HepG2 (cell line): ENCODE results near the gene LEP. TPM values are rescaled to one million over a fixed set of nuclear protein-coding genes. Genes with fewer than 3 reads are reported as not detected.

Source experiments
- ATAC-seq: fragments of 200-7000 bp; cut with Tn5 transposase; 3 replicates; pipeline ENCODE4 v1.9.1; 2020; ENCODE audit warnings: mild to moderate bottlenecking, moderate library complexity
- BruUV-seq: library from RNA; stranded (reverse); fragments of 400-500 nt; replicated peaks from 2 replicates; lab custom pipeline; 2021; lab: Mats Ljungman, UMichigan
- CTCF ChIA-PET: fragments of 300-600 bp; formaldehyde crosslinking; extraction: SDS; loops from one replicate; lab custom pipeline; 2021; ENCODE audit warnings: low total read pairs, inconsistent platforms, low intra/inter-chr PET ratio; lab: Yijun Ruan, JAX
- POLR2A ChIA-PET: fragments of 350-600 bp; sonication (Branson Sonifier 250); formaldehyde crosslinking; loops from one replicate; lab custom pipeline; 2020; ENCODE audit warnings: antibody characterized with exemption, inconsistent platforms; lab: Yijun Ruan, JAX
- DNase-seq: peaks from one replicate; pipeline ENCODE4 v3.0.0-alpha.2; 2015; ENCODE audit warnings: low spot score
- FAIRE-seq: peaks from 3 replicates; lab custom pipeline; 2011; peaks lifted over from hg19 to GRCh38; lab: Jason Lieb, UNC
- H2AFZ ChIP-seq: one replicate; pipeline ENCODE4 v1.6.1; 2011; ENCODE audit warnings: low read length, inconsistent platforms
- H3K27ac ChIP-seq: fragments of 300-600 bp; 3 replicates; pipeline ENCODE4 v1.8.0; 2011; ENCODE audit warnings: mixed run types, mild to moderate bottlenecking, mixed read lengths, low read length, inconsistent platforms; ENCODE audit not compliant: insufficient read depth; ENCODE audit errors: extremely low read length
- H3K27me3 ChIP-seq, 2 experiments: fragments of 200-600 bp in 1 of 2; 2 replicates in 1 of 2; 3 replicates in 1 of 2; pipeline versions ENCODE4 v1.6.0 to v1.8.0; 2011; ENCODE audit warnings: low read length in 2 of 2, mild to moderate bottlenecking in 2 of 2, moderate library complexity in 2 of 2, inconsistent platforms in 1 of 2; ENCODE audit not compliant: insufficient read depth in 2 of 2, control insufficient read depth in 1 of 2
- H3K36me3 ChIP-seq, 2 experiments: fragments of 200-600 bp in 1 of 2; replicated peaks in 1 of 2; 2 replicates in 1 of 2; 3 replicates in 1 of 2; pipeline versions ENCODE4 v1.5.1 to v1.8.0; 2011; ENCODE audit warnings: low read length in 2 of 2, inconsistent platforms in 1 of 2; ENCODE audit not compliant: insufficient read depth in 2 of 2, control insufficient read depth in 1 of 2
- H3K4me1 ChIP-seq: 2 replicates; pipeline ENCODE4 v1.5.1; 2012; ENCODE audit warnings: low read length, inconsistent platforms; ENCODE audit not compliant: insufficient read depth
- H3K4me2 ChIP-seq: 2 replicates; pipeline ENCODE4 v1.6.0; 2011; ENCODE audit warnings: low read depth, low read length, inconsistent platforms
- H3K4me3 ChIP-seq, 3 experiments: fragments of 200-600 bp in 1 of 3; sonication (generic), shearing (Covaris generic) in 1 of 3; replicated peaks in 1 of 3; 2 replicates each; pipeline ENCODE4 v1.5.1; 2011 to 2016; ENCODE audit warnings: low read length in 3 of 3, inconsistent platforms in 2 of 3, low read depth in 2 of 3, mild to moderate bottlenecking in 2 of 3, control low read depth in 1 of 3, mixed read lengths in 1 of 3; ENCODE audit not compliant: insufficient read depth in 1 of 3
- H3K79me2 ChIP-seq: one replicate; pipeline ENCODE4 v1.6.1; 2011; ENCODE audit warnings: low read length, inconsistent platforms; ENCODE audit not compliant: insufficient read depth
- H3K9ac ChIP-seq: 2 replicates; pipeline ENCODE4 v1.6.0; 2011; ENCODE audit warnings: mild to moderate bottlenecking, low read depth, low read length, inconsistent platforms; ENCODE audit not compliant: insufficient read depth
- H3K9me3 ChIP-seq: 2 replicates; pipeline ENCODE4 v1.5.1; 2012; ENCODE audit warnings: mild to moderate bottlenecking, low read length
- H4K20me1 ChIP-seq: 2 replicates; pipeline ENCODE4 v1.6.0; 2011; ENCODE audit warnings: inconsistent platforms, mild to moderate bottlenecking, low read length, moderate library complexity; ENCODE audit not compliant: insufficient read depth
- BORCS8-MEF2B ChIP-seq: sonication (generic); formaldehyde crosslinking; IDR thresholded peaks from 2 replicates; pipeline ENCODE4 v1.8.0; 2022; ENCODE audit warnings: mild to moderate bottlenecking, missing genetic modification reagents
- FOSL2 ChIP-seq: sonication (generic); formaldehyde crosslinking; IDR thresholded peaks from 2 replicates; pipeline ENCODE4 v1.4.0; 2020; ENCODE audit warnings: missing genetic modification reagents
- FOXA3 ChIP-seq: IDR thresholded peaks from 2 replicates; pipeline ENCODE4 v1.6.1; 2016; ENCODE audit warnings: missing genetic modification reagents, missing compliant biosample characterization
- FOXP1 ChIP-seq, 2 experiments: fragments of 450-650 bp in 1 of 2; IDR thresholded peaks; 2 replicates each; pipeline ENCODE4 v1.6.1; 2017 to 2018; ENCODE audit warnings: antibody characterized with exemption in 1 of 2
- GABPA ChIP-seq, 2 experiments: IDR thresholded peaks; 2 replicates each; pipeline ENCODE4 v1.6.1; 2011 to 2016; ENCODE audit warnings: low read depth in 2 of 2, low read length in 1 of 2, missing biosample characterization in 1 of 2, missing genetic modification characterization in 1 of 2
- GABPB1 ChIP-seq: IDR thresholded peaks from 2 replicates; pipeline ENCODE4 v1.6.1; 2016; ENCODE audit warnings: mild to moderate bottlenecking, missing genetic modification reagents, moderate library complexity, missing compliant biosample characterization
- MIER2 ChIP-seq: IDR thresholded peaks from 2 replicates; pipeline ENCODE4 v1.6.1; 2016; ENCODE audit warnings: missing biosample characterization, missing genetic modification reagents
- NFE2 ChIP-seq: sonication (generic); formaldehyde crosslinking; IDR thresholded peaks from 2 replicates; pipeline ENCODE4 v1.4.0; 2020; ENCODE audit warnings: missing genetic modification reagents
- PAX8 ChIP-seq: sonication (generic); formaldehyde crosslinking; IDR thresholded peaks from 2 replicates; pipeline ENCODE4 v1.8.0; 2022; ENCODE audit warnings: mild to moderate bottlenecking, missing genetic modification reagents, borderline replicate concordance
- RFX5 ChIP-seq: IDR thresholded peaks from 2 replicates; pipeline ENCODE4 v1.6.1; 2011; ENCODE audit warnings: low read depth, low read length, improper control_type of control experiment
- ZNF207 ChIP-seq: fragments of 450-650 bp; IDR thresholded peaks from 2 replicates; pipeline ENCODE4 v1.6.1; 2016; ENCODE audit warnings: antibody characterized with exemption, borderline replicate concordance
- ZNF644 ChIP-seq: IDR thresholded peaks from 2 replicates; pipeline ENCODE4 v1.6.1; 2016; ENCODE audit warnings: low read depth
- ZNF703 ChIP-seq: sonication (generic); formaldehyde crosslinking; IDR thresholded peaks from 2 replicates; pipeline ENCODE4 v1.5.1; 2020; ENCODE audit warnings: missing genetic modification reagents, mild to moderate bottlenecking, moderate library complexity, borderline replicate concordance
- ZNF747 ChIP-seq: sonication (generic); formaldehyde crosslinking; IDR thresholded peaks from 2 replicates; pipeline ENCODE4 v1.8.1; 2023; ENCODE audit warnings: missing genetic modification reagents, mild to moderate bottlenecking, borderline replicate concordance
- ZNF83 ChIP-seq: sonication (generic); formaldehyde crosslinking; IDR thresholded peaks from 2 replicates; pipeline ENCODE4 v1.4.0; 2020; ENCODE audit warnings: missing genetic modification reagents, mild to moderate bottlenecking, borderline replicate concordance
- ZNF878 ChIP-seq: sonication (generic); formaldehyde crosslinking; IDR thresholded peaks from 2 replicates; pipeline ENCODE4 v1.8.1; 2023; ENCODE audit warnings: mild to moderate bottlenecking, missing genetic modification reagents, moderate library complexity
- WGBS: methylation state at CpG from one replicate; pipeline ENCODE4 v1.1.6; 2017; ENCODE audit warnings: low lambda C conversion rate; 5-methylcytosine and 5-hydroxymethylcytosine counted together
- in situ Hi-C: cut with HindIII; loops from 2 replicates; pipeline ENCODE4 v1.10.0; 2017; ENCODE audit warnings: low pct_unique_long_range_greater_than_20kb; ENCODE audit not compliant: extremely low pct_ligation_motif_present
- intact Hi-C: fragments of 100-400 bp; cut with micrococcal nuclease; formaldehyde crosslinking; loops from one replicate; pipeline ENCODE4 v1.10.0; 2022; ENCODE audit not compliant: unreplicated experiment
- polyA plus RNA-seq, 8 experiments: library from polyadenylated mRNA; depleted of rRNA in 3 of 8; stranded (reverse) in 7 of 8; unstranded in 1 of 8; fragments of >200 nt; fragmentation: Illumina TruSeq in 4 of 8; extraction: Trizol in 4 of 8; gene quantifications; 2 replicates each; pipeline versions ENCODE4 v1.2.1 to v1.2.3, GENCODE V29; 2011 to 2016; ENCODE audit warnings: low read depth in 4 of 8, missing spikeins in 1 of 8, mixed read lengths in 1 of 8; ENCODE audit not compliant: insufficient read depth in 1 of 8
- total RNA-seq, 5 experiments: library from RNA; depleted of rRNA; stranded (reverse); fragments of >200 nt; fragmentation: Illumina TruSeq; extraction: Trizol; gene quantifications; 2 replicates each; pipeline ENCODE4 v1.2.3, GENCODE V29; 2016; ENCODE audit warnings: low read depth in 1 of 5
- TF ChIP-seq, protein P1 (sequence below): sonication (generic); formaldehyde crosslinking; conservative IDR thresholded peaks from 2 replicates; pipeline ENCODE4 v1.4.0; 2020; ENCODE audit warnings: missing genetic modification reagents
- TF ChIP-seq, protein P2 (sequence below): sonication (generic); formaldehyde crosslinking; IDR thresholded peaks from 2 replicates; pipeline ENCODE4 v1.8.0; 2022; ENCODE audit warnings: missing genetic modification reagents, mild to moderate bottlenecking, borderline replicate concordance
- TF ChIP-seq, protein P3 (sequence below): sonication (generic); IDR thresholded peaks from 2 replicates; pipeline ENCODE4 v1.6.1; 2016; ENCODE audit warnings: low read depth, borderline replicate concordance
- TF ChIP-seq, protein P4 (sequence below): conservative IDR thresholded peaks from 2 replicates; pipeline ENCODE4 v1.6.1; 2018; ENCODE audit warnings: missing genetic modification reagents

Gene LEP
- total and polyA plus RNA-seq, 2 of the 13 experiments (the other 11 are each of a cell fraction or from before 2014, with no cell fraction given): 0.05 TPM; not detected in 1

DNA sequence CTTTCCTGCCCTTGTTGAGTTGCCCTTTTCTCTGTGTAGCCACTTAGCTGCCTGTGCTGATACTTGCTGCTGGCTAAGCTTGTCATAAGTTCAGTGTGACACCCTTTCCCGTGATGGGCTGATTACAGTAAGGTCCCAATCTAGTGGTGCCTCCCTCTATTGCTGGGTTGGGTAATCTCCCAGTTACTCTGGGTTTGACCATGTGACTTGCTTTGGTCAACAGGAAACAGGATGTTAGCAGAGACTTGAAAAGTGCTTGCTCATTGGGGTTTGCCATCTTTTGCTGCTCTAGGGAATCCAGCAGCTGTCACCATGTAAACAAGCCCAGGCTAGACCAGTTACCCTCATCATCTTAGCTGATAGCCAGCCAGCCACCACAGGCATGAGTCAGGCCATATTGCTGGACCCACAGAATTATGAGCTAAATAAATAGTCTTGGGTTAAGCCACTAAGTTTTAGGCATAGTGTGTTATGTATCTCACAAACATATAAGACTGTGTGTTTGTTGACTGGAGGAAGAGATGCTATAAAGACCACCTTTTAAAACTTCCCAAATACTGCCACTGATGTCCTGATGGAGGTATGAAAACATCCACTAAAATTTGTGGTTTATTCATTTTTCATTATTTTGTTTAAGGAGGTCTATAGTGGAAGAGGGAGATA, 4.0 kb upstream of the LEP start:
- no TSS peak for BruUV-seq
- ChIA-PET CTCF (no interaction called here), POLR2A (no interaction called here)
- H3K9me3 ChIP-seq: no peaks in the 10 kb centered on the region; the same call in 1 of the 2 replicates
- peaks cover 0 to 15% of the 10 kb centered on the region in 2 experiments; a peak in 3 of 5 replicates for H3K27me3 ChIP-seq
- in situ Hi-C loops (no loop called here), intact Hi-C loops (no loop called here)
- FAIRE-seq (no peak), ATAC-seq (peak; percentile 33), DNase-seq (peak; percentile 56)
- H3K36me3 ChIP-seq: no peaks in the 10 kb centered on the region
- no peaks in the 10 kb centered on the region for H4K20me1 ChIP-seq
- H3K4me1 ChIP-seq: peaks cover 7% of the 10 kb centered on the region; the same call in 1 of the 2 replicates
- H3K4me2 ChIP-seq: no peak overlapping the region; the same call in 1 of the 2 replicates
- no peak overlapping the region for H3K9ac ChIP-seq
- 8% methylated on average over 1 of the region's 1 CpG for WGBS
- no peak overlapping the region for H3K4me3 ChIP-seq
- no peak overlapping the region for H2AFZ ChIP-seq
- H3K27ac ChIP-seq: no peak overlapping the region
- H3K79me2 ChIP-seq: no peaks in the 10 kb centered on the region
- no peak for TF ChIP-seq ZNF747 (CRISPR knock-in tag)
- TF ChIP-seq, protein P1, sequence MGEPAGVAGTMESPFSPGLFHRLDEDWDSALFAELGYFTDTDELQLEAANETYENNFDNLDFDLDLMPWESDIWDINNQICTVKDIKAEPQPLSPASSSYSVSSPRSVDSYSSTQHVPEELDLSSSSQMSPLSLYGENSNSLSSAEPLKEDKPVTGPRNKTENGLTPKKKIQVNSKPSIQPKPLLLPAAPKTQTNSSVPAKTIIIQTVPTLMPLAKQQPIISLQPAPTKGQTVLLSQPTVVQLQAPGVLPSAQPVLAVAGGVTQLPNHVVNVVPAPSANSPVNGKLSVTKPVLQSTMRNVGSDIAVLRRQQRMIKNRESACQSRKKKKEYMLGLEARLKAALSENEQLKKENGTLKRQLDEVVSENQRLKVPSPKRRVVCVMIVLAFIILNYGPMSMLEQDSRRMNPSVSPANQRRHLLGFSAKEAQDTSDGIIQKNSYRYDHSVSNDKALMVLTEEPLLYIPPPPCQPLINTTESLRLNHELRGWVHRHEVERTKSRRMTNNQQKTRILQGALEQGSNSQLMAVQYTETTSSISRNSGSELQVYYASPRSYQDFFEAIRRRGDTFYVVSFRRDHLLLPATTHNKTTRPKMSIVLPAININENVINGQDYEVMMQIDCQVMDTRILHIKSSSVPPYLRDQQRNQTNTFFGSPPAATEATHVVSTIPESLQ (CRISPR knock-in tag): no peak
- TF ChIP-seq MIER2 (CRISPR knock-in tag): no peak
- TF ChIP-seq, protein P2, sequence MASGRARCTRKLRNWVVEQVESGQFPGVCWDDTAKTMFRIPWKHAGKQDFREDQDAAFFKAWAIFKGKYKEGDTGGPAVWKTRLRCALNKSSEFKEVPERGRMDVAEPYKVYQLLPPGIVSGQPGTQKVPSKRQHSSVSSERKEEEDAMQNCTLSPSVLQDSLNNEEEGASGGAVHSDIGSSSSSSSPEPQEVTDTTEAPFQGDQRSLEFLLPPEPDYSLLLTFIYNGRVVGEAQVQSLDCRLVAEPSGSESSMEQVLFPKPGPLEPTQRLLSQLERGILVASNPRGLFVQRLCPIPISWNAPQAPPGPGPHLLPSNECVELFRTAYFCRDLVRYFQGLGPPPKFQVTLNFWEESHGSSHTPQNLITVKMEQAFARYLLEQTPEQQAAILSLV: no peak
- TF ChIP-seq GABPA (IDR thresholded peaks at IDR 0.05; ENCODE audit: low read depth, low read length): peak; percentile 20; the same call in 1 of the 2 replicates
- TF ChIP-seq GABPA (CRISPR knock-in tag; IDR thresholded peaks at IDR 0.05; ENCODE audit: low read depth): peak; percentile 82
- no peak for TF ChIP-seq ZNF207
- TF ChIP-seq ZNF644: peak; percentile 64
- TF ChIP-seq FOSL2 (CRISPR knock-in tag): peak; percentile 39; the same call in 1 of the 2 replicates
- 0 out of 2 replicates have a peak, but pooled peaks have one; percentile 41 for TF ChIP-seq NFE2 (CRISPR knock-in tag)
- TF ChIP-seq PAX8 (CRISPR knock-in tag): no peak
- TF ChIP-seq GABPB1 (CRISPR knock-in tag): peak; percentile 56; the same call in 1 of the 2 replicates
- TF ChIP-seq ZNF878 (CRISPR knock-in tag): no peak
- peak; percentile 70 for TF ChIP-seq FOXA3 (CRISPR knock-in tag)
- TF ChIP-seq ZNF83 (CRISPR knock-in tag): no peak
- no peak for TF ChIP-seq BORCS8-MEF2B (CRISPR knock-in tag)
- TF ChIP-seq, protein P3, sequence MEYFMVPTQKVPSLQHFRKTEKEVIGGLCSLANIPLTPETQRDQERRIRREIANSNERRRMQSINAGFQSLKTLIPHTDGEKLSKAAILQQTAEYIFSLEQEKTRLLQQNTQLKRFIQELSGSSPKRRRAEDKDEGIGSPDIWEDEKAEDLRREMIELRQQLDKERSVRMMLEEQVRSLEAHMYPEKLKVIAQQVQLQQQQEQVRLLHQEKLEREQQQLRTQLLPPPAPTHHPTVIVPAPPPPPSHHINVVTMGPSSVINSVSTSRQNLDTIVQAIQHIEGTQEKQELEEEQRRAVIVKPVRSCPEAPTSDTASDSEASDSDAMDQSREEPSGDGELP: peak; percentile 70; the same call in 1 of the 2 replicates
- TF ChIP-seq, protein P4, sequence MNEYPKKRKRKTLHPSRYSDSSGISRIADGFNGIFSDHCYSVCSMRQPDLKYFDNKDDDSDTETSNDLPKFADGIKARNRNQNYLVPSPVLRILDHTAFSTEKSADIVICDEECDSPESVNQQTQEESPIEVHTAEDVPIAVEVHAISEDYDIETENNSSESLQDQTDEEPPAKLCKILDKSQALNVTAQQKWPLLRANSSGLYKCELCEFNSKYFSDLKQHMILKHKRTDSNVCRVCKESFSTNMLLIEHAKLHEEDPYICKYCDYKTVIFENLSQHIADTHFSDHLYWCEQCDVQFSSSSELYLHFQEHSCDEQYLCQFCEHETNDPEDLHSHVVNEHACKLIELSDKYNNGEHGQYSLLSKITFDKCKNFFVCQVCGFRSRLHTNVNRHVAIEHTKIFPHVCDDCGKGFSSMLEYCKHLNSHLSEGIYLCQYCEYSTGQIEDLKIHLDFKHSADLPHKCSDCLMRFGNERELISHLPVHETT (CRISPR knock-in tag): no peak
- no peak for TF ChIP-seq RFX5
- no peak for TF ChIP-seq FOXP1 (IDR thresholded peaks at IDR 0.05)
- TF ChIP-seq FOXP1 (CRISPR knock-in tag; IDR thresholded peaks at IDR 0.05): 0 out of 2 replicates have a peak, but pooled peaks have one; percentile 9
- TF ChIP-seq ZNF703 (CRISPR knock-in tag): no peak
